Endodermal cell (in vitro differentiated cells): ENCODE measurements around the gene GABRA1. TPM values are rescaled to one million over a fixed set of nuclear protein-coding genes. Genes with fewer than 3 reads are reported as not detected.
A peak's percentile ranks its signal among the peaks of the same experiment; 100 is the strongest.

Experiments
- DNase-seq: peaks from one replicate; pipeline ENCODE4 v3.0.0-alpha.2; 2017
- H3K27ac ChIP-seq: 2 replicates; pipeline ENCODE4 v1.5.1; 2013; ENCODE audit warnings: mild to moderate bottlenecking, low read depth, low read length, moderate library complexity
- H3K27me3 ChIP-seq: 2 replicates; pipeline ENCODE4 v1.6.1; 2013; ENCODE audit warnings: mild to moderate bottlenecking, low read length, moderate library complexity; ENCODE audit not compliant: insufficient read depth, control insufficient read depth, poor library complexity, severe bottlenecking
- H3K36me3 ChIP-seq: 2 replicates; pipeline ENCODE4 v1.7.0; 2013; ENCODE audit warnings: mild to moderate bottlenecking, low read length, moderate library complexity; ENCODE audit not compliant: control insufficient read depth, insufficient read depth
- H3K4me1 ChIP-seq: one replicate; pipeline ENCODE4 v1.7.0; 2013; ENCODE audit warnings: low read length; ENCODE audit not compliant: control insufficient read depth, insufficient read depth
- H3K4me3 ChIP-seq: 2 replicates; pipeline ENCODE4 v1.5.1; 2013; ENCODE audit warnings: mild to moderate bottlenecking, low read length, moderate library complexity
- H3K9ac ChIP-seq: 2 replicates; pipeline ENCODE4 v1.6.1; 2013; ENCODE audit warnings: mild to moderate bottlenecking, low read length, moderate library complexity; ENCODE audit not compliant: poor library complexity, severe bottlenecking; ENCODE audit errors: extremely low read depth
- H3K9me3 ChIP-seq: 2 replicates; pipeline ENCODE4 v1.6.1; 2013; ENCODE audit warnings: mild to moderate bottlenecking, low read length, moderate library complexity; ENCODE audit not compliant: control insufficient read depth
- H3K27ac Mint-ChIP-seq: 2 replicates; pipeline ENCODE4 v1.8.0; 2020; ENCODE audit warnings: mixed read lengths
- H3K27me3 Mint-ChIP-seq: 2 replicates; pipeline ENCODE4 v1.8.0; 2021; ENCODE audit warnings: mild to moderate bottlenecking, mixed read lengths; ENCODE audit not compliant: insufficient read depth
- H3K36me3 Mint-ChIP-seq: 2 replicates; pipeline ENCODE4 v1.8.0; 2020; ENCODE audit warnings: low read depth, mixed read lengths
- H3K4me1 Mint-ChIP-seq: 2 replicates; pipeline ENCODE4 v1.8.0; 2020; ENCODE audit warnings: mixed read lengths
- H3K4me3 Mint-ChIP-seq: 2 replicates; pipeline ENCODE4 v1.8.0; 2020; ENCODE audit warnings: mild to moderate bottlenecking, moderate library complexity, mixed read lengths
- H3K9me3 Mint-ChIP-seq: 2 replicates; pipeline ENCODE4 v1.8.0; 2020; ENCODE audit warnings: mild to moderate bottlenecking, mixed read lengths
- CTCF ChIP-seq: fragments of 200-600 bp; sonication (generic); conservative IDR thresholded peaks from 2 replicates; pipeline ENCODE4 v1.5.0; 2021; ENCODE audit warnings: antibody characterized with exemption, mild to moderate bottlenecking
- WGBS, 2 experiments: methylation state at CpG; one replicate each; pipeline versions ENCODE4 v1.1.5 to v1.1.7; 2013; ENCODE audit warnings: missing lambda C conversion rate in 2 of 2, mixed read lengths in 1 of 2; ENCODE audit not compliant: insufficient coverage in 1 of 2, insufficient read length in 1 of 2; 5-methylcytosine and 5-hydroxymethylcytosine counted together
- total RNA-seq, 2 donors: library from RNA; stranded (reverse); fragmentation: NEBNext Ultra II Directional in 1 of 2; extraction: Animal tissue kit (Norgen Biotek cat#: 25700) in 1 of 2; gene quantifications; 2 replicates in 1 of 2; 3 replicates in 1 of 2; pipeline ENCODE4 v1.2.1, GENCODE V29; 2021

The GABRA1 gene
- total RNA-seq, 2 donors from 2014 or later, result 0.33 TPM; not detected in 1

- Histone ChIP-seq H3K27me3 (no peaks in the 10 kb centered on the region), H3K27ac (no peak overlapping the region), H3K36me3 (no peaks in the 10 kb centered on the region), H3K4me1 (no peaks in the 10 kb centered on the region), H3K4me3 (peak overlapping the region; percentile 46), H3K9ac (no peak overlapping the region), H3K9me3 (peaks cover 14% of the 10 kb centered on the region)
- Mint-ChIP-seq H3K9me3 (peaks cover 13% of the 10 kb centered on the region), H3K36me3 (no peaks in the 10 kb centered on the region), H3K27me3 (no peaks in the 10 kb centered on the region), H3K4me3 (no peak overlapping the region), H3K4me1 (no peaks in the 10 kb centered on the region), H3K27ac (no peak overlapping the region)
- DNase-seq, result peak; percentile 48
- peak; percentile 47 for TF ChIP-seq CTCF
- whole genome bisulfite sequencing, 2 experiments, result 89 to 100% methylated on average over 1 to 4 of the region's 4 CpGs
Observed at GRCh38 chr5:161925960-161926359, 78.0 kb downstream of the GABRA1 start.

- H3K27ac ChIP-seq, result no peak overlapping the region
- Mint-ChIP-seq H3K27me3 (no peaks in the 10 kb centered on the region), H3K4me3 (no peak overlapping the region), H3K27ac (no peak overlapping the region), H3K9me3 (no peaks in the 10 kb centered on the region), H3K4me1 (no peaks in the 10 kb centered on the region), H3K36me3 (no peaks in the 10 kb centered on the region)
- H3K4me1 ChIP-seq, result no peaks in the 10 kb centered on the region
- TF ChIP-seq CTCF, result no peak
- no peak overlapping the region for H3K4me3 ChIP-seq
- 87 to 92% methylated on average over 3 of the region's 3 CpGs for WGBS, 2 experiments
- no peak for DNase-seq
- H3K27me3 ChIP-seq, result no peaks in the 10 kb centered on the region
- no peak overlapping the region for H3K9ac ChIP-seq
- no peaks in the 10 kb centered on the region for H3K36me3 ChIP-seq
- H3K9me3 ChIP-seq, result no peaks in the 10 kb centered on the region
Observed at GRCh38 chr5:161934486-161934885, 86.6 kb downstream of the GABRA1 start.

- Histone ChIP-seq H3K9ac (no peak overlapping the region), H3K27ac (no peak overlapping the region), H3K27me3 (no peaks in the 10 kb centered on the region), H3K36me3 (no peaks in the 10 kb centered on the region), H3K4me1 (no peaks in the 10 kb centered on the region), H3K4me3 (no peak overlapping the region), H3K9me3 (no peaks in the 10 kb centered on the region)
- 86% methylated on average over 1 of the region's 1 CpG; no CpG with 5 or more reads in 1 of the 2 experiments for WGBS, 2 experiments
- no peak for DNase-seq
- no peak overlapping the region for H3K27ac Mint-ChIP-seq
- H3K27me3 Mint-ChIP-seq, result no peaks in the 10 kb centered on the region
- H3K4me1 Mint-ChIP-seq, result no peaks in the 10 kb centered on the region
- H3K4me3 Mint-ChIP-seq, result no peak overlapping the region
- no peak for TF ChIP-seq CTCF
- no peaks in the 10 kb centered on the region for H3K9me3 Mint-ChIP-seq
- no peaks in the 10 kb centered on the region for H3K36me3 Mint-ChIP-seq
Observed at GRCh38 chr5:161944974-161945373, 97.1 kb downstream of the GABRA1 start.
